Caco-2 (cell line): Measurements from ENCODE around the gene ZNF407. TPM values are rescaled to one million over a fixed set of nuclear protein-coding genes. Genes with fewer than 3 reads are reported as not detected.

Experiments
- BruUV-seq: library from RNA; stranded (reverse); fragments of 400-500 nt; replicated peaks from 2 replicates; lab custom pipeline; 2021; lab: Mats Ljungman, UMichigan
- CTCF ChIA-PET: fragments of 300-600 bp; sonication (Branson Sonifier 250); formaldehyde crosslinking; loops from one replicate; lab custom pipeline; 2022; ENCODE audit warnings: antibody characterized with exemption; lab: Charles Lee
- POLR2A ChIA-PET: fragments of 300-600 bp; sonication (Branson Sonifier 250); formaldehyde crosslinking; loops from one replicate; lab custom pipeline; 2022; ENCODE audit warnings: antibody characterized with exemption; lab: Charles Lee
- DNase-seq, 2 experiments: peaks; one replicate each; pipeline versions ENCODE4 v3.0.0 to v3.0.0-alpha.2; 2020 to 2022
- H3K27me3 ChIP-seq: replicated peaks from 2 replicates; pipeline ENCODE4 v1.6.0; 2011; ENCODE audit warnings: low read length; ENCODE audit not compliant: control insufficient read depth, insufficient read depth
- H3K36me3 ChIP-seq: 2 replicates; pipeline ENCODE4 v1.5.1; 2011; ENCODE audit warnings: low read length; ENCODE audit not compliant: control insufficient read depth, insufficient read depth
- H3K4me1 ChIP-seq: fragments of 250-450 bp; sonication (Bioruptor Pico); 2 replicates; pipeline ENCODE4 v1.5.1; 2020; ENCODE audit warnings: mild to moderate bottlenecking
- H3K4me3 ChIP-seq: 2 replicates; pipeline ENCODE4 v1.5.1; 2011; ENCODE audit warnings: low read depth, mild to moderate bottlenecking, control low read depth, low read length
- H3K9me3 ChIP-seq: fragments of 250-450 bp; sonication (Bioruptor Pico); 2 replicates; pipeline ENCODE4 v1.5.1; 2020; ENCODE audit warnings: mild to moderate bottlenecking, moderate library complexity
- H3K27ac Mint-ChIP-seq: one replicate; pipeline ENCODE4 v1.8.0; 2022; ENCODE audit warnings: mixed read lengths; ENCODE audit not compliant: unreplicated experiment
- H3K27me3 Mint-ChIP-seq: one replicate; pipeline ENCODE4 v1.8.0; 2022; ENCODE audit warnings: mixed read lengths; ENCODE audit not compliant: insufficient read depth, unreplicated experiment
- H3K36me3 Mint-ChIP-seq: one replicate; pipeline ENCODE4 v1.8.0; 2022; ENCODE audit warnings: mild to moderate bottlenecking, mixed read lengths; ENCODE audit not compliant: insufficient read depth, unreplicated experiment
- H3K4me1 Mint-ChIP-seq: one replicate; pipeline ENCODE4 v1.8.0; 2022; ENCODE audit warnings: low read depth, mixed read lengths; ENCODE audit not compliant: unreplicated experiment
- H3K4me3 Mint-ChIP-seq: one replicate; pipeline ENCODE4 v1.8.0; 2022; ENCODE audit warnings: mild to moderate bottlenecking, moderate library complexity, mixed read lengths; ENCODE audit not compliant: unreplicated experiment
- H3K9me3 Mint-ChIP-seq: one replicate; pipeline ENCODE4 v1.8.0; 2022; ENCODE audit warnings: mixed read lengths; ENCODE audit not compliant: unreplicated experiment
- intact Hi-C: fragments of 100-400 bp; cut with micrococcal nuclease; formaldehyde crosslinking; loops from one replicate; pipeline ENCODE4 v1.10.0; 2022; ENCODE audit not compliant: unreplicated experiment
- total RNA-seq: library from RNA; stranded (reverse); gene quantifications from 2 replicates; pipeline ENCODE4 v1.2.3, GENCODE V29; 2022
- TF ChIP-seq, protein P1 (sequence below), 2 experiments: fragments of 200-600 bp in 1 of 2; IDR thresholded peaks; 1 replicate in 1 of 2; 2 replicates in 1 of 2; pipeline versions ENCODE4 v1.5.1 to v1.8.0; 2011 to 2022; ENCODE audit warnings: antibody characterized with exemption in 1 of 2, control low read depth in 1 of 2, inconsistent platforms in 1 of 2, low read depth in 1 of 2, low read length in 1 of 2, mild to moderate bottlenecking in 1 of 2, moderate library complexity in 1 of 2; ENCODE audit not compliant: insufficient read depth in 1 of 2, severe bottlenecking in 1 of 2, unreplicated experiment in 1 of 2

Gene ZNF407
- total RNA-seq, 1 experiment from 2014 or later, result 4.7 TPM

- Mint-ChIP-seq H3K36me3 (no peaks in the 10 kb centered on the region), H3K27ac (no peak overlapping the region), H3K27me3 (no peaks in the 10 kb centered on the region), H3K9me3 (peaks cover 10% of the 10 kb centered on the region), H3K4me3 (no peak overlapping the region), H3K4me1 (peaks cover 4% of the 10 kb centered on the region)
- no peaks in the 10 kb centered on the region for H3K27me3 ChIP-seq
- ChIA-PET CTCF (no interaction called here), POLR2A (no interaction called here)
- TF ChIP-seq, protein P1, sequence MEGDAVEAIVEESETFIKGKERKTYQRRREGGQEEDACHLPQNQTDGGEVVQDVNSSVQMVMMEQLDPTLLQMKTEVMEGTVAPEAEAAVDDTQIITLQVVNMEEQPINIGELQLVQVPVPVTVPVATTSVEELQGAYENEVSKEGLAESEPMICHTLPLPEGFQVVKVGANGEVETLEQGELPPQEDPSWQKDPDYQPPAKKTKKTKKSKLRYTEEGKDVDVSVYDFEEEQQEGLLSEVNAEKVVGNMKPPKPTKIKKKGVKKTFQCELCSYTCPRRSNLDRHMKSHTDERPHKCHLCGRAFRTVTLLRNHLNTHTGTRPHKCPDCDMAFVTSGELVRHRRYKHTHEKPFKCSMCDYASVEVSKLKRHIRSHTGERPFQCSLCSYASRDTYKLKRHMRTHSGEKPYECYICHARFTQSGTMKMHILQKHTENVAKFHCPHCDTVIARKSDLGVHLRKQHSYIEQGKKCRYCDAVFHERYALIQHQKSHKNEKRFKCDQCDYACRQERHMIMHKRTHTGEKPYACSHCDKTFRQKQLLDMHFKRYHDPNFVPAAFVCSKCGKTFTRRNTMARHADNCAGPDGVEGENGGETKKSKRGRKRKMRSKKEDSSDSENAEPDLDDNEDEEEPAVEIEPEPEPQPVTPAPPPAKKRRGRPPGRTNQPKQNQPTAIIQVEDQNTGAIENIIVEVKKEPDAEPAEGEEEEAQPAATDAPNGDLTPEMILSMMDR (IDR thresholded peaks at IDR 0.05; ENCODE audit: insufficient read depth in 1 of 2, low read depth in 1 of 2, low read length in 1 of 2, severe bottlenecking in 1 of 2, unreplicated experiment in 1 of 2), result no peak
- no peak overlapping the region for H3K4me3 ChIP-seq
- no peaks in the 10 kb centered on the region for H3K4me1 ChIP-seq
- H3K9me3 ChIP-seq, result no peaks in the 10 kb centered on the region
- BruUV-seq, result no TSS peak
- DNase-seq, result no peak
- intact Hi-C loops, result no loop called here
- no peaks in the 10 kb centered on the region for H3K36me3 ChIP-seq
These were observed 476.7 kb downstream of the ZNF407 start for GRCh38 chr18:75074196-75075015.

- peaks cover 4% of the 10 kb centered on the region for H3K4me1 Mint-ChIP-seq
- TF ChIP-seq, protein P1 (IDR thresholded peaks at IDR 0.05; ENCODE audit: insufficient read depth in 1 of 2, low read depth in 1 of 2, low read length in 1 of 2, severe bottlenecking in 1 of 2, unreplicated experiment in 1 of 2), result no peak
- CTCF ChIA-PET, result no interaction called here
These were observed 477.3 kb downstream of the ZNF407 start for GRCh38 chr18:75075016-75075305.

DNA sequence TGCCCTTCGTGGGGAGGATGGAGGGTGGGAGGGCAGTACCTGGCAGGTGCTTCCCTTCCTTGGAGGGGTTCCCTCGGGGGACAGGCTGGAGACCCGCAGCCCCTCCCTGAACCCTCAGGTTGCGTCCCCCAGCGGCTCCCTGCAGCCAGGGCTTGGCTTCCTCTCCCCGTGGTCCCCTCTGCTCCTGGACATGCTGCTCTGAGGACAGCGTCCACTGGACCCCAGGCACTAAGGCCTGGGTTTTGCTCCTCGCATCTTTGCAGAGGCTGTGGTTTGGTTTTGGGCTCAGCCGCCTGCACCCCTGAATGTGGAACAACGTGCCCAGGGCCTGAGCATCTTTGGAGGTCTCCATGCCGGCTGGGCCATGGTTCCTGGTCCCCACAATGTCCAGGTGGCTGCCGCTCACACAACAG, 477.8 kb downstream of the ZNF407 start:
- Histone ChIP-seq H3K27me3 (no peaks in the 10 kb centered on the region), H3K4me3 (no peak overlapping the region), H3K4me1 (no peaks in the 10 kb centered on the region), H3K36me3 (no peaks in the 10 kb centered on the region), H3K9me3 (no peaks in the 10 kb centered on the region)
- intact Hi-C loops, result no loop called here
- BruUV-seq, result no TSS peak
- TF ChIP-seq, protein P1 (IDR thresholded peaks at IDR 0.05; ENCODE audit: insufficient read depth in 1 of 2, low read depth in 1 of 2, low read length in 1 of 2, severe bottlenecking in 1 of 2, unreplicated experiment in 1 of 2), result no peak
- Mint-ChIP-seq H3K27me3 (no peaks in the 10 kb centered on the region), H3K4me3 (no peak overlapping the region), H3K27ac (no peak overlapping the region), H3K4me1 (peaks cover 4% of the 10 kb centered on the region), H3K36me3 (no peaks in the 10 kb centered on the region), H3K9me3 (peaks cover 10% of the 10 kb centered on the region)
- POLR2A ChIA-PET, result no interaction called here
- CTCF ChIA-PET, result no interaction called here
- no peak for DNase-seq

More at GRCh38 chr18:75075016-75075305, 477.3 kb downstream of the ZNF407 start:
- no peak overlapping the region for H3K4me3 ChIP-seq
- DNase-seq, result no peak
- Mint-ChIP-seq H3K27ac (no peak overlapping the region), H3K9me3 (peaks cover 10% of the 10 kb centered on the region), H3K36me3 (no peaks in the 10 kb centered on the region), H3K27me3 (no peaks in the 10 kb centered on the region), H3K4me3 (no peak overlapping the region)
- POLR2A ChIA-PET, result no interaction called here
- no peaks in the 10 kb centered on the region for H3K27me3 ChIP-seq
- H3K9me3 ChIP-seq, result no peaks in the 10 kb centered on the region
- no TSS peak for BruUV-seq
- intact Hi-C loops, result no loop called here
- H3K4me1 ChIP-seq, result no peaks in the 10 kb centered on the region
- no peaks in the 10 kb centered on the region for H3K36me3 ChIP-seq
